Measurements from ENCODE around the gene SORL1.
A peak's percentile ranks its signal among the peaks of the same experiment; 100 is the strongest.

The SORL1 gene

GRCh38 chr11:121534131-121535093 is 82.3 kb downstream of the SORL1 start:
- H3K4me3 Mint-ChIP-seq: no peak overlapping the region
- H3K9me3 Mint-ChIP-seq: peaks cover 8% of the 10 kb centered on the region
- peaks cover 52% of the 10 kb centered on the region for H3K36me3 Mint-ChIP-seq (ENCODE audit: low read depth)
- no peak overlapping the region for H3K27ac Mint-ChIP-seq
- no peaks in the 10 kb centered on the region for H3K27me3 Mint-ChIP-seq
- H3K4me1 Mint-ChIP-seq (ENCODE audit: low read depth): peaks cover 46% of the 10 kb centered on the region

GRCh38 chr11:121535129-121535796 is 83.1 kb downstream of the SORL1 start:
- H3K27ac Mint-ChIP-seq: no peak overlapping the region
- H3K27me3 Mint-ChIP-seq: no peaks in the 10 kb centered on the region
- peaks cover 5% of the 10 kb centered on the region for H3K9me3 Mint-ChIP-seq
- peaks cover 54% of the 10 kb centered on the region for H3K4me1 Mint-ChIP-seq (ENCODE audit: low read depth)
- H3K36me3 Mint-ChIP-seq (ENCODE audit: low read depth): peaks cover 44% of the 10 kb centered on the region
- H3K4me3 Mint-ChIP-seq: no peak overlapping the region

- no peaks in the 10 kb centered on the region for H3K27me3 Mint-ChIP-seq
- H3K9me3 Mint-ChIP-seq: no peaks in the 10 kb centered on the region
- H3K4me3 Mint-ChIP-seq: no peak overlapping the region
- peaks cover 63% of the 10 kb centered on the region for H3K4me1 Mint-ChIP-seq (ENCODE audit: low read depth)
- peaks cover 36% of the 10 kb centered on the region for H3K36me3 Mint-ChIP-seq (ENCODE audit: low read depth)
- H3K27ac Mint-ChIP-seq: no peak overlapping the region
Measured at GRCh38 chr11:121536126-121536525, 84.0 kb downstream of the SORL1 start.

- no peaks in the 10 kb centered on the region for H3K27me3 Mint-ChIP-seq
- no peak overlapping the region for H3K4me3 Mint-ChIP-seq
- peaks cover 36% of the 10 kb centered on the region for H3K36me3 Mint-ChIP-seq (ENCODE audit: low read depth)
- H3K9me3 Mint-ChIP-seq: no peaks in the 10 kb centered on the region
- no peak overlapping the region for H3K27ac Mint-ChIP-seq
- peaks cover 72% of the 10 kb centered on the region for H3K4me1 Mint-ChIP-seq (ENCODE audit: low read depth)
Measured at GRCh38 chr11:121538054-121538453, 85.9 kb downstream of the SORL1 start.

GRCh38 chr11:121539000-121539399 is 86.9 kb downstream of the SORL1 start:
- H3K27ac Mint-ChIP-seq: peak overlapping the region; percentile 56

GRCh38 chr11:121540627-121541026 is 88.5 kb downstream of the SORL1 start:
- Mint-ChIP-seq H3K27ac (peak overlapping the region; percentile 66), H3K4me1 (ENCODE audit: low read depth) (peaks cover 69% of the 10 kb centered on the region), H3K9me3 (no peaks in the 10 kb centered on the region), H3K4me3 (no peak overlapping the region), H3K27me3 (no peaks in the 10 kb centered on the region), H3K36me3 (ENCODE audit: low read depth) (peaks cover 46% of the 10 kb centered on the region)

More at GRCh38 chr11:121539000-121539399, 86.9 kb downstream of the SORL1 start:
- Mint-ChIP-seq H3K27me3 (no peaks in the 10 kb centered on the region), H3K4me3 (no peak overlapping the region), H3K9me3 (no peaks in the 10 kb centered on the region), H3K4me1 (ENCODE audit: low read depth) (peaks cover 67% of the 10 kb centered on the region), H3K36me3 (ENCODE audit: low read depth) (peaks cover 46% of the 10 kb centered on the region)

- Mint-ChIP-seq H3K4me3 (no peak overlapping the region), H3K36me3 (ENCODE audit: low read depth) (peaks cover 63% of the 10 kb centered on the region), H3K27ac (peak overlapping the region; percentile 58), H3K4me1 (ENCODE audit: low read depth) (peaks cover 67% of the 10 kb centered on the region), H3K27me3 (no peaks in the 10 kb centered on the region), H3K9me3 (no peaks in the 10 kb centered on the region)
Measured at GRCh38 chr11:121543836-121544380, 91.8 kb downstream of the SORL1 start.

GRCh38 chr11:121544956-121545355 is 92.8 kb downstream of the SORL1 start:
- Mint-ChIP-seq H3K4me1 (ENCODE audit: low read depth) (peaks cover 57% of the 10 kb centered on the region), H3K27ac (peak overlapping the region; percentile 78), H3K27me3 (no peaks in the 10 kb centered on the region), H3K36me3 (ENCODE audit: low read depth) (peaks cover 61% of the 10 kb centered on the region), H3K4me3 (peak overlapping the region; percentile 44), H3K9me3 (no peaks in the 10 kb centered on the region)

GRCh38 chr11:121547574-121547973 is 95.5 kb downstream of the SORL1 start:
- peaks cover 42% of the 10 kb centered on the region for H3K4me1 Mint-ChIP-seq (ENCODE audit: low read depth)
- H3K9me3 Mint-ChIP-seq: no peaks in the 10 kb centered on the region
- no peak overlapping the region for H3K27ac Mint-ChIP-seq
- no peak overlapping the region for H3K4me3 Mint-ChIP-seq
- H3K27me3 Mint-ChIP-seq: no peaks in the 10 kb centered on the region
- H3K36me3 Mint-ChIP-seq (ENCODE audit: low read depth): peaks cover 67% of the 10 kb centered on the region

- Mint-ChIP-seq H3K4me1 (ENCODE audit: low read depth) (peaks cover 23% of the 10 kb centered on the region), H3K27me3 (no peaks in the 10 kb centered on the region), H3K9me3 (no peaks in the 10 kb centered on the region), H3K27ac (peak overlapping the region; percentile 29), H3K4me3 (no peak overlapping the region), H3K36me3 (ENCODE audit: low read depth) (peaks cover 56% of the 10 kb centered on the region)
Measured at GRCh38 chr11:121550247-121551030, 98.3 kb downstream of the SORL1 start.

- H3K27ac Mint-ChIP-seq: no peak overlapping the region
- H3K36me3 Mint-ChIP-seq (ENCODE audit: low read depth): peaks cover 54% of the 10 kb centered on the region
- no peak overlapping the region for H3K4me3 Mint-ChIP-seq
- H3K27me3 Mint-ChIP-seq: no peaks in the 10 kb centered on the region
- H3K9me3 Mint-ChIP-seq: no peaks in the 10 kb centered on the region
- peaks cover 14% of the 10 kb centered on the region for H3K4me1 Mint-ChIP-seq (ENCODE audit: low read depth)
Measured at GRCh38 chr11:121551463-121551862, 99.3 kb downstream of the SORL1 start.

- H3K9me3 Mint-ChIP-seq: no peaks in the 10 kb centered on the region
- H3K4me3 Mint-ChIP-seq: no peak overlapping the region
- H3K27ac Mint-ChIP-seq: no peak overlapping the region
- H3K36me3 Mint-ChIP-seq (ENCODE audit: low read depth): peaks cover 52% of the 10 kb centered on the region
- no peaks in the 10 kb centered on the region for H3K27me3 Mint-ChIP-seq
- peaks cover 15% of the 10 kb centered on the region for H3K4me1 Mint-ChIP-seq (ENCODE audit: low read depth)
Measured at GRCh38 chr11:121552154-121552553, 100.0 kb downstream of the SORL1 start.

GRCh38 chr11:121552644-121553043 is 100.5 kb downstream of the SORL1 start:
- no peak overlapping the region for H3K4me3 Mint-ChIP-seq
- H3K36me3 Mint-ChIP-seq (ENCODE audit: low read depth): peaks cover 53% of the 10 kb centered on the region
- H3K27me3 Mint-ChIP-seq: no peaks in the 10 kb centered on the region
- H3K9me3 Mint-ChIP-seq: no peaks in the 10 kb centered on the region
- H3K27ac Mint-ChIP-seq: no peak overlapping the region
- H3K4me1 Mint-ChIP-seq (ENCODE audit: low read depth): peaks cover 19% of the 10 kb centered on the region

- peaks cover 21% of the 10 kb centered on the region for H3K4me1 Mint-ChIP-seq (ENCODE audit: low read depth)
- no peaks in the 10 kb centered on the region for H3K9me3 Mint-ChIP-seq
- no peak overlapping the region for H3K27ac Mint-ChIP-seq
- H3K4me3 Mint-ChIP-seq: no peak overlapping the region
- peaks cover 48% of the 10 kb centered on the region for H3K36me3 Mint-ChIP-seq (ENCODE audit: low read depth)
- no peaks in the 10 kb centered on the region for H3K27me3 Mint-ChIP-seq
Measured at GRCh38 chr11:121553389-121553788, 101.3 kb downstream of the SORL1 start.

Data from stimulated activated naive CD8-positive, alpha-beta T cell treated with anti-CD3 and anti-CD28 coated beads, Interleukin-15, Interleukin-2, amounts not matched to agents 100 ng/mL and 50 ng/mL, for 24 hours (primary cell).